ENCODE data around the gene MGRN1.

DNA sequence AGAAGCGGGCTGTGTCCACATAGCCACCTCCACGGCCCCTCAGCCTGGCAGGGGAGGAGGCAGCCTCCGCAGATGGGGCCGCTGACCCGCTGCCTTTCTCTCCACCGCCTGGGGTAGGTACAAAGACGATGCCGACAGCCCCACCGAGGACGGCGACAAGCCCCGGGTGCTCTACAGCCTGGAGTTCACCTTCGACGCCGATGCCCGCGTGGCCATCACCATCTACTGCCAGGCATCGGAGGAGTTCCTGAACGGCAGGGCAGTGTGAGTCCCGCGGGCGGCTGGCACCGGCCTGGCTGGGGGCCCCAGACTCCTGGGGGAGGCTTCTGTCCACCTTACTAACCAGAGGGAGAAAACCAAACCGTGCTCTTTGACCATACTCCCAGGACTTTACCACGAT is 27.9 kb downstream of the MGRN1 start:
- TF ChIP-seq GATA2 (IDR thresholded peaks at IDR 0.05; ENCODE audit: low read depth, low read length) (no peak), GATA3 (IDR thresholded peaks at IDR 0.05; ENCODE audit: low read depth, low read length) (no peak)
